Suprapubic skin (tissue), 4 donors: ENCODE results near the gene PRDM5.

Experiments
- EP300 ChIP-seq: sonication (generic); formaldehyde crosslinking; IDR thresholded peaks from one replicate; pipeline ENCODE4 v1.6.1; 2017; ENCODE audit warnings: antibody characterized with exemption
- POLR2A ChIP-seq, 2 donors: fragments of 450-650 bp; IDR thresholded peaks; one replicate each; pipeline ENCODE4 v1.6.1; 2017; ENCODE audit warnings: antibody characterized with exemption in 2 of 2, mild to moderate bottlenecking in 2 of 2, moderate library complexity in 2 of 2
- POLR2AphosphoS5 ChIP-seq, 3 donors: sonication (generic); formaldehyde crosslinking; IDR thresholded peaks; one replicate each; pipeline ENCODE4 v1.6.1; 2017; ENCODE audit warnings: antibody characterized with exemption in 3 of 3
- TF ChIP-seq, protein P1 (sequence below), 2 donors: fragments of 200-600 bp in 1 of 2; fragments of 450-650 bp in 1 of 2; sonication (generic) in 1 of 2; IDR thresholded peaks; one replicate each; pipeline ENCODE4 v1.5.1; 2016 to 2019; ENCODE audit warnings: antibody characterized with exemption in 2 of 2, mild to moderate bottlenecking in 1 of 2, moderate library complexity in 1 of 2

DNA sequence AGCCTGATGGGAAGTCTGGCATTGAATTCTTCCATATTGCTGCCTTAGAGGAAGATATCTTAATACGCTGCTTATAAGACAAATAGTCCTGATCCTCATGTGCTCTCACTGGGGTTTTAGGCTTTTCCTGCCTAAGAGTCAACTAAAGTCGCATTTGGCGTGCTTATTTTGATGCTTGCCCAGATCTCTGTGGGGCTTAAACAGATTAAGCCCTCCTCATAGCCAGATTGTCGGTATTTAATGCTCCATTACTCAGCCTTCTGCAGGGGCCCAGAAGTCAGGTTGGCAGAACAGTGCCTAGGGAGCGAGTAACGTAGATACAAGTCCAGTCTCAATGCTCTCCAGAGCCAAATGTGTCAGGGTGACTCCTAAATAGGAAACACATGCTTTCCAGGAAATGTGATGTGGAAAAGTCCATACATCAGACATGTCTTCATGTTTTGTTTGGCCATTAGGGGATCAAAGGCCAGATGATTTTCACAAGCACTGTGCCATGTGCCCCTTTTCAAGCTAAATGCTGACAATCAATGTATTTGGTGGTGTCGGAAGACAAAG, 262.8 kb downstream of the PRDM5 start:
- TF ChIP-seq, protein P1, sequence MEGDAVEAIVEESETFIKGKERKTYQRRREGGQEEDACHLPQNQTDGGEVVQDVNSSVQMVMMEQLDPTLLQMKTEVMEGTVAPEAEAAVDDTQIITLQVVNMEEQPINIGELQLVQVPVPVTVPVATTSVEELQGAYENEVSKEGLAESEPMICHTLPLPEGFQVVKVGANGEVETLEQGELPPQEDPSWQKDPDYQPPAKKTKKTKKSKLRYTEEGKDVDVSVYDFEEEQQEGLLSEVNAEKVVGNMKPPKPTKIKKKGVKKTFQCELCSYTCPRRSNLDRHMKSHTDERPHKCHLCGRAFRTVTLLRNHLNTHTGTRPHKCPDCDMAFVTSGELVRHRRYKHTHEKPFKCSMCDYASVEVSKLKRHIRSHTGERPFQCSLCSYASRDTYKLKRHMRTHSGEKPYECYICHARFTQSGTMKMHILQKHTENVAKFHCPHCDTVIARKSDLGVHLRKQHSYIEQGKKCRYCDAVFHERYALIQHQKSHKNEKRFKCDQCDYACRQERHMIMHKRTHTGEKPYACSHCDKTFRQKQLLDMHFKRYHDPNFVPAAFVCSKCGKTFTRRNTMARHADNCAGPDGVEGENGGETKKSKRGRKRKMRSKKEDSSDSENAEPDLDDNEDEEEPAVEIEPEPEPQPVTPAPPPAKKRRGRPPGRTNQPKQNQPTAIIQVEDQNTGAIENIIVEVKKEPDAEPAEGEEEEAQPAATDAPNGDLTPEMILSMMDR (IDR thresholded peaks at IDR 0.05), result no peak
- TF ChIP-seq POLR2A (IDR thresholded peaks at IDR 0.05) (no peak), POLR2AphosphoS5 (IDR thresholded peaks at IDR 0.05) (no peak), EP300 (no peak)
